Ishikawa (cell line): ENCODE results near the gene ESYT2.
A peak's percentile ranks its signal among the peaks of the same experiment; 100 is the strongest.

Experiments used
- CEBPB ChIP-seq: IDR thresholded peaks from 2 replicates; pipeline ENCODE4 v1.6.1; 2012
- CREB1 ChIP-seq: IDR thresholded peaks from 2 replicates; pipeline ENCODE4 v1.6.1; 2012; ENCODE audit warnings: low read depth
- EGR1 ChIP-seq: IDR thresholded peaks from 2 replicates; pipeline ENCODE4 v1.6.1; 2012
- EP300 ChIP-seq: IDR thresholded peaks from 2 replicates; pipeline ENCODE4 v1.6.1; 2012; ENCODE audit warnings: borderline replicate concordance
- FOXM1 ChIP-seq: IDR thresholded peaks from 2 replicates; pipeline ENCODE4 v1.6.1; 2012; ENCODE audit warnings: low read depth, borderline replicate concordance
- NFIC ChIP-seq: IDR thresholded peaks from 2 replicates; pipeline ENCODE4 v1.6.1; 2012
- RAD21 ChIP-seq: IDR thresholded peaks from 2 replicates; pipeline ENCODE4 v1.6.1; 2012; ENCODE audit warnings: low read depth
- REST ChIP-seq: IDR thresholded peaks from 2 replicates; pipeline ENCODE4 v1.6.1; 2012; ENCODE audit warnings: low read depth, mild to moderate bottlenecking
- TAF1 ChIP-seq: IDR thresholded peaks from 2 replicates; pipeline ENCODE4 v1.6.1; 2012; ENCODE audit warnings: low read depth, mild to moderate bottlenecking
- TCF12 ChIP-seq: IDR thresholded peaks from 2 replicates; pipeline ENCODE4 v1.6.1; 2012; ENCODE audit warnings: low read depth
- TEAD4 ChIP-seq: IDR thresholded peaks from 2 replicates; pipeline ENCODE4 v1.6.1; 2012
- USF1 ChIP-seq: IDR thresholded peaks from 2 replicates; pipeline ENCODE4 v1.6.1; 2012
- YY1 ChIP-seq: IDR thresholded peaks from 2 replicates; pipeline ENCODE4 v1.6.1; 2012; ENCODE audit warnings: low read depth
- ZBTB7A ChIP-seq: IDR thresholded peaks from 2 replicates; pipeline ENCODE4 v1.6.1; 2012; ENCODE audit warnings: low read depth
- TF ChIP-seq, protein P1 (sequence below): IDR thresholded peaks from 2 replicates; pipeline ENCODE4 v1.6.1; 2012

The ESYT2 gene

DNA sequence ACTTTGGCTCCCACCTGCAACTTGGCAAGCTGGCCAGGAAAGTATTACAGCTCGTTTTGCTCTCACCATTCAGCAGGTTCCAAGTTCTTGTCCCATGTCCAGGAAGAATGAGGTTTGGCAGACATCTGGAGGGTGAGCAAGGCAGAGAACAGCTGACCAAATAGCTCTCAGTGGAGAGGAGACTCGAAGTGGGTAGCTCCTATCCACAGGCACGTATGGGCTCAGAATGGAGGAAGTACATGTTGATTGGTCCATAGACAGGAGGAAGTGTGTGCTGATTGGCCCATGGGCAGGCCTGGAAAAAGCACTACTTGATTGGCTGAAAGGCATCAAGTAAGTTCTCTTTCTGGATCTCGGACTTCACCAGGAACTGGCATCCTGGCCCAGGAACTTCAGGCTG is 121.7 kb downstream of the ESYT2 start:
- no peak for TF ChIP-seq YY1
- no peak for TF ChIP-seq TAF1
- no peak for TF ChIP-seq CREB1

GRCh38 chr7:158706710-158707590 is 122.4 kb downstream of the ESYT2 start:
- TF ChIP-seq TCF12 (no peak), EGR1 (no peak), TEAD4 (no peak), CEBPB (no peak), YY1 (no peak)
- TF ChIP-seq, protein P1, sequence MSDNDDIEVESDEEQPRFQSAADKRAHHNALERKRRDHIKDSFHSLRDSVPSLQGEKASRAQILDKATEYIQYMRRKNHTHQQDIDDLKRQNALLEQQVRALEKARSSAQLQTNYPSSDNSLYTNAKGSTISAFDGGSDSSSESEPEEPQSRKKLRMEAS, result no peak

DNA sequence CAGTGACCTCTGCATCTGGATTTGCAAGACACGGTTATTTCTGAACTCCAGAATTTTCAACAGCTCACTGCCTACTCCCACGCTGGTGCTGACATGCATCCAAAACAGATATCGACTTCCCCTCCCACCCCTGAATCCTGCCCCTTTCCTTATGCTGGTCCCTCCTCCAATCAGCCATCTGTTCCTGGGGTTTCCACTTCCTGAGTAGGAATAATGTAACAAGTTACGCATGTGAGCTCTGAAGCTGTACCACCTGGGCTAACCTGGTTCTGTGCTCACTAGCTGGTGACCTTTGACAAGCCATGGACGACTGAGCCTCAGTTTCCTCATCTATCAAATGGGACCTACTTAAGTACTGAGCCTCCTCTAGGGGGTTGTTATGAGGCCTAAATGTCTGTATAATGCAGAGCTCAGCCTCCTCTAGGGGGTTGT is 123.0 kb downstream of the ESYT2 start:
- no peak for TF ChIP-seq ZBTB7A
- no peak for TF ChIP-seq YY1
- TF ChIP-seq CEBPB, result no peak
- no peak for TF ChIP-seq EP300
- TF ChIP-seq CREB1, result no peak
- TF ChIP-seq TAF1, result no peak
- no peak for TF ChIP-seq EGR1
- no peak for TF ChIP-seq TCF12
- TF ChIP-seq NFIC, result no peak
- no peak for TF ChIP-seq TEAD4
- TF ChIP-seq REST, result no peak
- TF ChIP-seq, protein P1, result no peak
- no peak for TF ChIP-seq FOXM1
- TF ChIP-seq USF1, result no peak
- TF ChIP-seq RAD21, result no peak

DNA sequence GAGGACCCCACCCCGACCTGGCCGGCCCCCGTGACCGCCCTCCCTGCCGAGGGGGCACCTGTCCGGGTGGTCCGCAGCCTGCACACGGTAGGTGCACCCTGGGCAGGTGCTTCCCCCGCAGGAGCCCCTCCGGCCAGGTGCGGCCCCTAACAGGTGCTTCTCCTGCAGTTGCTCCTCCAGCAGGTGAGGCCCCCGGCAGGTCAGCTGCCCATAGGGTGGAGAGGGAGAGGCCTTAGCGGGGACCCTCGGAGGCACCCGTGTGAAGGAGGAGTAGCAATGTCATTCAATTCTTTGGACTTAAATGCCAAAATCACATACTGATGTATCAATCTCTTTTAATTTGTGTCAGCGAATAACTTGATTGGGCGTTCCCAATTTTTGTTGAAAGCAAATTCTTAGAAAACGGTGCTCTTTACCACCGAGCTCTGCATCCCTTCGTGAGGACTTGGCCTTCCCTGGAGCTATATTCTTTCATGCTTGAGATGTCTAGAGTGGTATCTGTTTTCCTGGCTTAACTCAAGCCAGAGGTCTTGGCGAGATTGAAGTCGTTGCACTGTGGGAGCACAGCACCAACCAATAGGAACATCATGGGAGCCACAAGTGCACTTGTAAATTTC is 124.0 kb downstream of the ESYT2 start:
- no peak for TF ChIP-seq EP300
- TF ChIP-seq ZBTB7A, result peak; percentile 66; the same call in 1 of the 2 replicates
- no peak; the same call in 1 of the 2 replicates for TF ChIP-seq TCF12

- TF ChIP-seq EGR1 (peak; percentile 60), YY1 (peak; percentile 23; the same call in 1 of the 2 replicates), TEAD4 (no peak), ZBTB7A (no peak), EP300 (no peak), TCF12 (peak; percentile 49), USF1 (0 out of 2 replicates have a peak, but pooled peaks have one; percentile 21), FOXM1 (no peak), TAF1 (peak; percentile 66; the same call in 1 of the 2 replicates), CREB1 (peak; percentile 44; the same call in 1 of the 2 replicates), RAD21 (no peak)
- TF ChIP-seq, protein P1, result peak; percentile 76
Observed at GRCh38 chr7:158704524-158705233, 124.6 kb downstream of the ESYT2 start, which contains the start of gene NCAPG2. Gene NCAPG2, minus strand, starts transcription at chr7:158704804. Its CDS starts 2,905 bp downstream, at chr7:158701899.

- TF ChIP-seq ZBTB7A, result peak; percentile 80; the same call in 1 of the 2 replicates
Observed at GRCh38 chr7:158703679-158704523, 125.4 kb downstream of the ESYT2 start.
